HEK293 (cell line): ENCODE measurements around the gene ASIC3.
A peak's percentile ranks its signal among the peaks of the same experiment; 100 is the strongest.

Experiments used
- CTCF ChIA-PET: fragments of 350-600 bp; formaldehyde crosslinking; extraction: SDS; loops from one replicate; lab custom pipeline; 2021; ENCODE audit warnings: antibody characterized with exemption; lab: Yijun Ruan, JAX
- POLR2A ChIA-PET: fragments of 300-600 bp; formaldehyde crosslinking; extraction: SDS; loops from one replicate; lab custom pipeline; 2020; ENCODE audit warnings: antibody characterized with exemption, inconsistent platforms; lab: Yijun Ruan, JAX
- H3K27ac ChIP-seq: fragments of 200-500 bp; sonication (Bioruptor generic); 2 replicates; pipeline ENCODE4 v1.5.1; 2014; ENCODE audit warnings: low read depth, low read length, control low read depth, inconsistent platforms; ENCODE audit errors: extremely low read depth
- H3K36me3 ChIP-seq, 2 experiments: fragments of 200-500 bp in 1 of 2; sonication (Bioruptor generic) in 1 of 2; 1 replicate in 1 of 2; 2 replicates in 1 of 2; pipeline ENCODE4 v1.5.1; 2014 to 2017; ENCODE audit warnings: inconsistent platforms in 2 of 2, low read length in 2 of 2; ENCODE audit not compliant: control insufficient read depth in 2 of 2, insufficient read depth in 1 of 2
- H3K4me1 ChIP-seq: fragments of 200-500 bp; sonication (Bioruptor generic); 2 replicates; pipeline ENCODE4 v1.5.1; 2014; ENCODE audit warnings: mild to moderate bottlenecking, low read length, inconsistent platforms; ENCODE audit not compliant: control insufficient read depth, insufficient read depth
- H3K4me3 ChIP-seq: 2 replicates; pipeline ENCODE4 v1.5.1; 2011; ENCODE audit warnings: low read depth, mild to moderate bottlenecking, control low read depth, low read length, moderate library complexity
- H3K9me3 ChIP-seq: fragments of 200-500 bp; sonication (Bioruptor generic); 2 replicates; pipeline ENCODE4 v1.5.1; 2014; ENCODE audit warnings: low read depth, low read length, inconsistent platforms; ENCODE audit not compliant: control insufficient read depth, insufficient read depth
- MZF1 ChIP-seq: fragments of 450-650 bp; formaldehyde crosslinking; IDR thresholded peaks from 2 replicates; pipeline ENCODE4 v1.5.1; 2017; ENCODE audit warnings: missing biosample characterization, missing genetic modification characterization, borderline replicate concordance
- OVOL3 ChIP-seq: fragments of 450-650 bp; formaldehyde crosslinking; IDR thresholded peaks from 2 replicates; pipeline ENCODE4 v1.5.1; 2016; ENCODE audit warnings: missing biosample characterization, missing genetic modification characterization
- SCRT2 ChIP-seq: fragments of 450-650 bp; formaldehyde crosslinking; IDR thresholded peaks from 2 replicates; pipeline ENCODE4 v1.5.1; 2016; ENCODE audit warnings: missing biosample characterization, missing genetic modification characterization
- SP7 ChIP-seq: fragments of 450-650 bp; formaldehyde crosslinking; IDR thresholded peaks from 2 replicates; pipeline ENCODE4 v1.5.1; 2016; ENCODE audit warnings: missing biosample characterization, missing genetic modification characterization
- ZFHX2 ChIP-seq: fragments of 450-650 bp; formaldehyde crosslinking; conservative IDR thresholded peaks from 2 replicates; pipeline ENCODE4 v1.5.1; 2016; ENCODE audit warnings: missing biosample characterization, missing genetic modification characterization
- ZNF112 ChIP-seq: fragments of 450-650 bp; formaldehyde crosslinking; IDR thresholded peaks from 2 replicates; pipeline ENCODE4 v1.5.0; 2017; ENCODE audit warnings: missing biosample characterization, missing genetic modification characterization
- ZNF146 ChIP-seq: fragments of 450-650 bp; formaldehyde crosslinking; IDR thresholded peaks from 2 replicates; pipeline ENCODE4 v1.5.1; 2016; ENCODE audit warnings: missing biosample characterization, missing genetic modification characterization
- ZNF248 ChIP-seq: fragments of 450-650 bp; formaldehyde crosslinking; IDR thresholded peaks from 2 replicates; pipeline ENCODE4 v1.5.1; 2017; ENCODE audit warnings: missing biosample characterization, missing genetic modification characterization
- ZNF292 ChIP-seq: fragments of 450-650 bp; formaldehyde crosslinking; IDR thresholded peaks from 2 replicates; pipeline ENCODE4 v1.5.1; 2016; ENCODE audit warnings: low read depth, missing biosample characterization, missing genetic modification characterization, borderline replicate concordance
- ZNF621 ChIP-seq: fragments of 450-650 bp; formaldehyde crosslinking; IDR thresholded peaks from 2 replicates; pipeline ENCODE4 v1.5.1; 2017; ENCODE audit warnings: missing biosample characterization, missing genetic modification characterization
- ZNF623 ChIP-seq: fragments of 450-650 bp; formaldehyde crosslinking; IDR thresholded peaks from 2 replicates; pipeline ENCODE4 v1.5.1; 2016; ENCODE audit warnings: missing biosample characterization, missing genetic modification characterization
- TF ChIP-seq, protein P1 (sequence below): fragments of 450-650 bp; formaldehyde crosslinking; IDR thresholded peaks from 2 replicates; pipeline ENCODE4 v1.5.1; 2016; ENCODE audit warnings: missing biosample characterization, missing genetic modification characterization
- TF ChIP-seq, protein P2 (sequence below): fragments of 450-650 bp; IDR thresholded peaks from 2 replicates; pipeline ENCODE4 v1.5.1; 2018; ENCODE audit warnings: missing biosample characterization, missing genetic modification characterization
- TF ChIP-seq, protein P3 (sequence below): fragments of 450-650 bp; formaldehyde crosslinking; optimal IDR thresholded peaks from 2 replicates; pipeline ENCODE3; 2016; ENCODE audit warnings: missing biosample characterization, mild to moderate bottlenecking, missing genetic modification characterization
- TF ChIP-seq, protein P4 (sequence below): fragments of 450-650 bp; formaldehyde crosslinking; IDR thresholded peaks from 2 replicates; pipeline ENCODE4 v1.5.1; 2016; ENCODE audit warnings: missing biosample characterization, missing genetic modification characterization

ASIC3 gene

DNA sequence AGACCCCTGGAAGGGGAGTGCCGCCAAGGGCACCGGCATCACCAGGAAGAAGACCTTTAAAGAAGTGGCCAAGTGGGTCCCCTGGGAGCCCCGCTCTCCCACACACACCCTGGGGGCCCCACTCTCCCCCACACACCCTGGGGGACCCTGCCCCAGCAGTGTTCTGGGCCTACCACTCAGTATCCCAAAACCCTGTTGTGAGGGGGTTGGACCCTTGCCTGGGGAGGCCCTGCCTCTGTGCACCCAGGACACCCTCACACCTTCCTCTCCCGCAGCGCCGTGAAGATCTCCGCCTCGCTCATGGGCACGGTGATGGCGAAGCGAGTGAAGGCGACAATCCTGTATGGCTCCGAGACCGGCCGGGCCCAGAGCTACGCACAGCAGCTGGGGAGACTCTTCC, 46.8 kb upstream of the ASIC3 start (continued):
- TF ChIP-seq, protein P1, sequence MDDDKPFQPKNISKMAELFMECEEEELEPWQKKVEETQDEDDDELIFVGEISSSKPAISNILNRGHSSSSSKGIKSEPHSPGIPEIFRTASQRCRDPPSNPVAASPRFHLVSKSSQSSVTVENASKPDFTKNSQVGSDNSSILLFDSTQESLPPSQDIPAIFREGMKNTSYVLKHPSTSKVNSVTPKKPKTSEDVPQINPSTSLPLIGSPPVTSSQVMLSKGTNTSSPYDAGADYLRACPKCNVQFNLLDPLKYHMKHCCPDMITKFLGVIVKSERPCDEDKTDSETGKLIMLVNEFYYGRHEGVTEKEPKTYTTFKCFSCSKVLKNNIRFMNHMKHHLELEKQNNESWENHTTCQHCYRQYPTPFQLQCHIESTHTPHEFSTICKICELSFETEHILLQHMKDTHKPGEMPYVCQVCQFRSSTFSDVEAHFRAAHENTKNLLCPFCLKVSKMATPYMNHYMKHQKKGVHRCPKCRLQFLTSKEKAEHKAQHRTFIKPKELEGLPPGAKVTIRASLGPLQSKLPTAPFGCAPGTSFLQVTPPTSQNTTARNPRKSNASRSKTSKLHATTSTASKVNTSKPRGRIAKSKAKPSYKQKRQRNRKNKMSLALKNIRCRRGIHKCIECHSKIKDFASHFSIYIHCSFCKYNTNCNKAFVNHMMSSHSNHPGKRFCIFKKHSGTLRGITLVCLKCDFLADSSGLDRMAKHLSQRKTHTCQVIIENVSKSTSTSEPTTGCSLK (tag by site-specific recombination): no peak
- TF ChIP-seq ZNF112: no peak

DNA sequence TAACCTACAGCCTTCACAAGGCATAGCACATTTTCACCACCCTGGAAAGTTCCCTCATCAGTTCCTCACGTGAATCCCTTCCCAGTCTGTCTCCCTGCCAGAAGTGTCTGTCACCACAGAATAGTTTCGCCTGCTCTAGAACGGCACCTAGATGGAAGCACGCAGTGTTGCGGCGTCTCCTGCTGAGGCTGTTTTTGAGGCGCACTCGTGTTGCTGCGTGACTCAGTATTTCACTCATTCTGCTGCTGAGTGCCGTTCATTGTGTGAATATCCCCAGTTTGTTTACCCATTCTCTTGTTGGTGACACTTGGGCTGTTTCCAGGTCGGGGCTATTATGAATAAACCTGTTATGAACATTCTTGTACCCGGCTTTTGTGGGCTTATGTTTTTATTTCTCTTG, 44.8 kb upstream of the ASIC3 start:
- H3K4me1 ChIP-seq: no peaks in the 10 kb centered on the region
- TF ChIP-seq ZNF621 (tag by site-specific recombination) (no peak), ZNF623 (no peak), ZNF292 (no peak), OVOL3 (tag by site-specific recombination) (no peak)
- TF ChIP-seq, protein P2, sequence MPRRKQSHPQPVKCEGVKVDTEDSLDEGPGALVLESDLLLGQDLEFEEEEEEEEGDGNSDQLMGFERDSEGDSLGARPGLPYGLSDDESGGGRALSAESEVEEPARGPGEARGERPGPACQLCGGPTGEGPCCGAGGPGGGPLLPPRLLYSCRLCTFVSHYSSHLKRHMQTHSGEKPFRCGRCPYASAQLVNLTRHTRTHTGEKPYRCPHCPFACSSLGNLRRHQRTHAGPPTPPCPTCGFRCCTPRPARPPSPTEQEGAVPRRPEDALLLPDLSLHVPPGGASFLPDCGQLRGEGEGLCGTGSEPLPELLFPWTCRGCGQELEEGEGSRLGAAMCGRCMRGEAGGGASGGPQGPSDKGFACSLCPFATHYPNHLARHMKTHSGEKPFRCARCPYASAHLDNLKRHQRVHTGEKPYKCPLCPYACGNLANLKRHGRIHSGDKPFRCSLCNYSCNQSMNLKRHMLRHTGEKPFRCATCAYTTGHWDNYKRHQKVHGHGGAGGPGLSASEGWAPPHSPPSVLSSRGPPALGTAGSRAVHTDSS (tag by site-specific recombination): no peak
- TF ChIP-seq, all 188 proteins: peak for 0
- Histone ChIP-seq H3K9me3 (no peaks in the 10 kb centered on the region), H3K4me3 (no peak overlapping the region), H3K36me3 (no peaks in the 10 kb centered on the region), H3K27ac (no peak overlapping the region)
- POLR2A ChIA-PET: no interaction called here
- CTCF ChIA-PET: interaction anchor here (0.6 to 3.6 kb wide), 6 partner anchors 15 to 320 kb away, joined by 3 to 29 read pairs (median 4); no protein-coding TSS in a partner anchor

DNA sequence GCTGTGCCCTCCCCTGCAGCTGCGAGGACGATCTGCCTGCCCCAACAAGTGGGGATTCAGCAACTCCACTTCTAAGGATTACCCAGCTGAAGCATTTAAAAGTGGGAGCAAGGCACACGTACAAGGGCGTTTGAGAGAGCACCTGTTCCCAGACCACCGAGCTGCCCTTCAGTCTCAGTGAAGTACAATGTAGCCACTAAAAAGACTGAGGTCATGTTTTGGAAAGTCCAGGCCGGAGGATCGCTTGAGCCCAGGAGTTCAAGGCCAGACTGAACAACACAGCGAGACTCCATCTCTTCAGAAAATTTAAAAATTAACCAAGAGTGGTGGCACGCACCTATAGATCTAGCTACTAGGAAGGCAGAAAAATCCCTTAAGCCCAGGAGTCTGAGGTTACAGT, 42.8 kb upstream of the ASIC3 start:
- TF ChIP-seq SP7 (tag by site-specific recombination) (no peak), MZF1 (tag by site-specific recombination) (peak; percentile 38; the same call in 1 of the 2 replicates), ZNF146 (peak; percentile 30; the same call in 1 of the 2 replicates), ZNF248 (tag by site-specific recombination) (no peak), SCRT2 (tag by site-specific recombination) (0 out of 2 replicates have a peak, but pooled peaks have one; percentile 35)
- Histone ChIP-seq H3K4me1 (no peaks in the 10 kb centered on the region), H3K9me3 (no peaks in the 10 kb centered on the region), H3K27ac (no peak overlapping the region), H3K4me3 (no peak overlapping the region), H3K36me3 (no peaks in the 10 kb centered on the region)
- POLR2A ChIA-PET: no interaction called here
- CTCF ChIA-PET: interaction anchor here (0.6 to 3.6 kb wide), 5 partner anchors 13 to 170 kb away, joined by 3 to 29 read pairs (median 3); no protein-coding TSS in a partner anchor

DNA sequence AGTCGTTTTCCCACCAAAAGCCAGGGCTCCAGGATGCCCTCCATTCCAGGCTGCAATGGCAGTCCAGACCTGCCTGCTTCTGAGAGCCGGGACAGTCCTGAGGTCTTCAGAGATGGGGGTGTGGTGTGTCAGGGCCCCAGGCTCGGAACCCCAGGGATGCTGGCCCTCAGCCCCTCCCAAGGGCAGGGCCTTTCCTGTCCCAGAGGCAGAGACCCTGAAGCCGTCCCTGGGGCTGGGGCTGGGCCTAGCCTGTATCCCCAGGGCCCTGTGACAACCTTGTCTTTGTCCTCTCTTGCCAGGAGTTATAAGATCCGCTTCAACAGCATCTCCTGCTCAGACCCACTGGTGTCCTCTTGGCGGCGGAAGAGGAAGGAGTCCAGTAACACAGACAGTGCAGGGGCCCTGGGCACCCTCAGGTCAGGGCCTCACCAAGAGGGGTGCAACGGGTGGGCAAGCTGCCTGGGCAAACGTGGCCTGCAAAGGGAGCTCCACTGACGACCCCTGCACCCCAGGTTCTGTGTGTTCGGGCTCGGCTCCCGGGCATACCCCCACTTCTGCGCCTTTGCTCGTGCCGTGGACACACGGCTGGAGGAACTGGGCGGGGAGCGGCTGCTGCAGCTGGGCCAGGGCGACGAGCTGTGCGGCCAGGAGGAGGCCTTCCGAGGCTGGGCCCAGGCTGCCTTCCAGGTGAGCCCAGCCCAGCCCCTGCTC, 41.6 kb upstream of the ASIC3 start:
- Histone ChIP-seq H3K36me3 (no peaks in the 10 kb centered on the region), H3K27ac (no peak overlapping the region), H3K4me1 (no peaks in the 10 kb centered on the region), H3K4me3 (no peak overlapping the region), H3K9me3 (no peaks in the 10 kb centered on the region)
- TF ChIP-seq, protein P3, sequence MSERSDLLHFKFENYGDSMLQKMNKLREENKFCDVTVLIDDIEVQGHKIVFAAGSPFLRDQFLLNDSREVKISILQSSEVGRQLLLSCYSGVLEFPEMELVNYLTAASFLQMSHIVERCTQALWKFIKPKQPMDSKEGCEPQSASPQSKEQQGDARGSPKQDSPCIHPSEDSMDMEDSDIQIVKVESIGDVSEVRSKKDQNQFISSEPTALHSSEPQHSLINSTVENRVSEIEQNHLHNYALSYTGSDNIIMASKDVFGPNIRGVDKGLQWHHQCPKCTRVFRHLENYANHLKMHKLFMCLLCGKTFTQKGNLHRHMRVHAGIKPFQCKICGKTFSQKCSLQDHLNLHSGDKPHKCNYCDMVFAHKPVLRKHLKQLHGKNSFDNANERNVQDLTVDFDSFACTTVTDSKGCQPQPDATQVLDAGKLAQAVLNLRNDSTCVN (tag by site-specific recombination): no peak
- TF ChIP-seq, protein P4, sequence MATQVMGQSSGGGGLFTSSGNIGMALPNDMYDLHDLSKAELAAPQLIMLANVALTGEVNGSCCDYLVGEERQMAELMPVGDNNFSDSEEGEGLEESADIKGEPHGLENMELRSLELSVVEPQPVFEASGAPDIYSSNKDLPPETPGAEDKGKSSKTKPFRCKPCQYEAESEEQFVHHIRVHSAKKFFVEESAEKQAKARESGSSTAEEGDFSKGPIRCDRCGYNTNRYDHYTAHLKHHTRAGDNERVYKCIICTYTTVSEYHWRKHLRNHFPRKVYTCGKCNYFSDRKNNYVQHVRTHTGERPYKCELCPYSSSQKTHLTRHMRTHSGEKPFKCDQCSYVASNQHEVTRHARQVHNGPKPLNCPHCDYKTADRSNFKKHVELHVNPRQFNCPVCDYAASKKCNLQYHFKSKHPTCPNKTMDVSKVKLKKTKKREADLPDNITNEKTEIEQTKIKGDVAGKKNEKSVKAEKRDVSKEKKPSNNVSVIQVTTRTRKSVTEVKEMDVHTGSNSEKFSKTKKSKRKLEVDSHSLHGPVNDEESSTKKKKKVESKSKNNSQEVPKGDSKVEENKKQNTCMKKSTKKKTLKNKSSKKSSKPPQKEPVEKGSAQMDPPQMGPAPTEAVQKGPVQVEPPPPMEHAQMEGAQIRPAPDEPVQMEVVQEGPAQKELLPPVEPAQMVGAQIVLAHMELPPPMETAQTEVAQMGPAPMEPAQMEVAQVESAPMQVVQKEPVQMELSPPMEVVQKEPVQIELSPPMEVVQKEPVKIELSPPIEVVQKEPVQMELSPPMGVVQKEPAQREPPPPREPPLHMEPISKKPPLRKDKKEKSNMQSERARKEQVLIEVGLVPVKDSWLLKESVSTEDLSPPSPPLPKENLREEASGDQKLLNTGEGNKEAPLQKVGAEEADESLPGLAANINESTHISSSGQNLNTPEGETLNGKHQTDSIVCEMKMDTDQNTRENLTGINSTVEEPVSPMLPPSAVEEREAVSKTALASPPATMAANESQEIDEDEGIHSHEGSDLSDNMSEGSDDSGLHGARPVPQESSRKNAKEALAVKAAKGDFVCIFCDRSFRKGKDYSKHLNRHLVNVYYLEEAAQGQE: no peak
- no peak for TF ChIP-seq ZFHX2
- CTCF ChIA-PET: interaction anchor here (0.6 to 1.4 kb wide), 4 partner anchors 12 to 100 kb away, joined by 3 to 6 read pairs (median 4); no protein-coding TSS in a partner anchor
- POLR2A ChIA-PET: no interaction called here
